ENCODE data around the gene ZNF438. TPM values are rescaled to one million over a fixed set of nuclear protein-coding genes. Genes with fewer than 3 reads are reported as not detected.

ZNF438 gene
- 6.8 TPM for total RNA-seq

GRCh38 chr10:31031558-31032257 is at the start of gene ZNF438:
ZNF438 (minus strand) TSS chr10:31031865; CDS start chr10:30877034, 154,831 bp downstream.
- H3K4me3 ChIP-seq (ENCODE audit: low read length in 3 of 3), result peak within 1 kb of the TSS; percentile 79 to 89 (median 83)
- H3K4me1 ChIP-seq (ENCODE audit: control insufficient read depth in 3 of 3, insufficient read depth in 3 of 3, low read length in 3 of 3), result peaks cover 23 to 38% (median 37%) of the 10 kb centered on the region in 3 donors
- H3K9ac ChIP-seq (ENCODE audit: low read depth in 1 of 3, low read length in 3 of 3), result peak within 1 kb of the TSS; percentile 83 to 92 (median 91)
- H3K27ac ChIP-seq (ENCODE audit: low read depth, low read length), result peak within 1 kb of the TSS; percentile 97
- H3K27me3 ChIP-seq (ENCODE audit: control insufficient read depth in 3 of 3, insufficient read depth in 3 of 3, low read length in 3 of 3), result no peaks in the 10 kb centered on the region
- H3K9me3 ChIP-seq (ENCODE audit: control insufficient read depth in 3 of 3, low read length in 3 of 3), result no peaks in the 10 kb centered on the region
- H3K36me3 ChIP-seq (ENCODE audit: control insufficient read depth in 3 of 3, insufficient read depth in 3 of 3, low read length in 3 of 3), result no peaks in the 10 kb centered on the region

GRCh38 chr10:31076610-31076988 is 44.9 kb upstream of the ZNF438 start:
- Histone ChIP-seq H3K36me3 (ENCODE audit: control insufficient read depth in 3 of 3, insufficient read depth in 3 of 3, low read length in 3 of 3) (no peaks in the 10 kb centered on the region), H3K4me1 (ENCODE audit: control insufficient read depth in 3 of 3, insufficient read depth in 3 of 3, low read length in 3 of 3) (peaks cover 0 to 7% (median 0%) of the 10 kb centered on the region in 3 donors), H3K27me3 (ENCODE audit: control insufficient read depth in 3 of 3, insufficient read depth in 3 of 3, low read length in 3 of 3) (no peaks in the 10 kb centered on the region), H3K9me3 (ENCODE audit: control insufficient read depth in 3 of 3, low read length in 3 of 3) (no peaks in the 10 kb centered on the region), H3K27ac (ENCODE audit: low read depth, low read length) (no peak overlapping the region), H3K9ac (ENCODE audit: low read depth in 1 of 3, low read length in 3 of 3) (no peak overlapping the region), H3K4me3 (ENCODE audit: low read length in 3 of 3) (no peak overlapping the region)

GRCh38 chr10:31075881-31076609 is 44.4 kb upstream of the ZNF438 start:
- Histone ChIP-seq H3K4me3 (ENCODE audit: low read length in 3 of 3) (no peak overlapping the region), H3K27ac (ENCODE audit: low read depth, low read length) (no peak overlapping the region), H3K4me1 (ENCODE audit: control insufficient read depth in 3 of 3, insufficient read depth in 3 of 3, low read length in 3 of 3) (peaks cover 0 to 9% (median under 1%) of the 10 kb centered on the region in 3 donors), H3K27me3 (ENCODE audit: control insufficient read depth in 3 of 3, insufficient read depth in 3 of 3, low read length in 3 of 3) (no peaks in the 10 kb centered on the region), H3K9ac (ENCODE audit: low read depth in 1 of 3, low read length in 3 of 3) (no peak overlapping the region), H3K9me3 (ENCODE audit: control insufficient read depth in 3 of 3, low read length in 3 of 3) (no peaks in the 10 kb centered on the region), H3K36me3 (ENCODE audit: control insufficient read depth in 3 of 3, insufficient read depth in 3 of 3, low read length in 3 of 3) (no peaks in the 10 kb centered on the region)

- Histone ChIP-seq H3K4me3 (ENCODE audit: low read length in 3 of 3) (no peak overlapping the region), H3K9ac (ENCODE audit: low read depth in 1 of 3, low read length in 3 of 3) (no peak overlapping the region), H3K9me3 (ENCODE audit: control insufficient read depth in 3 of 3, low read length in 3 of 3) (no peaks in the 10 kb centered on the region), H3K4me1 (ENCODE audit: control insufficient read depth in 3 of 3, insufficient read depth in 3 of 3, low read length in 3 of 3) (peaks cover 0 to 13% (median 4%) of the 10 kb centered on the region in 3 donors), H3K27me3 (ENCODE audit: control insufficient read depth in 3 of 3, insufficient read depth in 3 of 3, low read length in 3 of 3) (no peaks in the 10 kb centered on the region), H3K27ac (ENCODE audit: low read depth, low read length) (no peak overlapping the region), H3K36me3 (ENCODE audit: control insufficient read depth in 3 of 3, insufficient read depth in 3 of 3, low read length in 3 of 3) (no peaks in the 10 kb centered on the region)
These were observed 43.8 kb upstream of the ZNF438 start for GRCh38 chr10:31075434-31075833.

- Histone ChIP-seq H3K9me3 (ENCODE audit: control insufficient read depth in 3 of 3, low read length in 3 of 3) (no peaks in the 10 kb centered on the region), H3K36me3 (ENCODE audit: control insufficient read depth in 3 of 3, insufficient read depth in 3 of 3, low read length in 3 of 3) (no peaks in the 10 kb centered on the region), H3K9ac (ENCODE audit: low read depth in 1 of 3, low read length in 3 of 3) (no peak overlapping the region), H3K4me1 (ENCODE audit: control insufficient read depth in 3 of 3, insufficient read depth in 3 of 3, low read length in 3 of 3) (peaks cover 0 to 18% (median 4%) of the 10 kb centered on the region in 3 donors), H3K4me3 (ENCODE audit: low read length in 3 of 3) (no peak overlapping the region), H3K27ac (ENCODE audit: low read depth, low read length) (no peak overlapping the region), H3K27me3 (ENCODE audit: control insufficient read depth in 3 of 3, insufficient read depth in 3 of 3, low read length in 3 of 3) (no peaks in the 10 kb centered on the region)
These were observed 43.0 kb upstream of the ZNF438 start for GRCh38 chr10:31074722-31075086.

GRCh38 chr10:31073996-31074721 is 42.5 kb upstream of the ZNF438 start:
- Histone ChIP-seq H3K4me1 (ENCODE audit: control insufficient read depth in 3 of 3, insufficient read depth in 3 of 3, low read length in 3 of 3) (peaks cover 0 to 20% (median 4%) of the 10 kb centered on the region in 3 donors), H3K4me3 (ENCODE audit: low read length in 3 of 3) (no peak overlapping the region), H3K27me3 (ENCODE audit: control insufficient read depth in 3 of 3, insufficient read depth in 3 of 3, low read length in 3 of 3) (no peaks in the 10 kb centered on the region), H3K36me3 (ENCODE audit: control insufficient read depth in 3 of 3, insufficient read depth in 3 of 3, low read length in 3 of 3) (no peaks in the 10 kb centered on the region), H3K27ac (ENCODE audit: low read depth, low read length) (no peak overlapping the region), H3K9me3 (ENCODE audit: control insufficient read depth in 3 of 3, low read length in 3 of 3) (no peaks in the 10 kb centered on the region), H3K9ac (ENCODE audit: low read depth in 1 of 3, low read length in 3 of 3) (no peak overlapping the region)

GRCh38 chr10:31073211-31073610 is 41.5 kb upstream of the ZNF438 start:
- Histone ChIP-seq H3K27ac (ENCODE audit: low read depth, low read length) (no peak overlapping the region), H3K9me3 (ENCODE audit: control insufficient read depth in 3 of 3, low read length in 3 of 3) (no peaks in the 10 kb centered on the region), H3K27me3 (ENCODE audit: control insufficient read depth in 3 of 3, insufficient read depth in 3 of 3, low read length in 3 of 3) (peaks cover 0 to 2% (median 2%) of the 10 kb centered on the region in 3 donors), H3K9ac (ENCODE audit: low read depth in 1 of 3, low read length in 3 of 3) (no peak overlapping the region), H3K36me3 (ENCODE audit: control insufficient read depth in 3 of 3, insufficient read depth in 3 of 3, low read length in 3 of 3) (no peaks in the 10 kb centered on the region), H3K4me1 (ENCODE audit: control insufficient read depth in 3 of 3, insufficient read depth in 3 of 3, low read length in 3 of 3) (peaks cover 0 to 20% (median 4%) of the 10 kb centered on the region in 3 donors), H3K4me3 (ENCODE audit: low read length in 3 of 3) (no peak overlapping the region)

- H3K9ac ChIP-seq (ENCODE audit: low read depth in 1 of 3, low read length in 3 of 3), result no peak overlapping the region
- peaks cover 0 to 20% (median 4%) of the 10 kb centered on the region in 3 donors for H3K4me1 ChIP-seq (ENCODE audit: control insufficient read depth in 3 of 3, insufficient read depth in 3 of 3, low read length in 3 of 3)
These were observed 40.8 kb upstream of the ZNF438 start for GRCh38 chr10:31072451-31072850.

GRCh38 chr10:31071232-31072005 is 39.8 kb upstream of the ZNF438 start:
- no peak overlapping the region for H3K4me3 ChIP-seq (ENCODE audit: low read length in 3 of 3)
- H3K9ac ChIP-seq (ENCODE audit: low read depth in 1 of 3, low read length in 3 of 3), result no peak overlapping the region
- peaks cover 0 to 2% (median 2%) of the 10 kb centered on the region in 3 donors for H3K27me3 ChIP-seq (ENCODE audit: control insufficient read depth in 3 of 3, insufficient read depth in 3 of 3, low read length in 3 of 3)
- H3K27ac ChIP-seq (ENCODE audit: low read depth, low read length), result no peak overlapping the region
- H3K4me1 ChIP-seq (ENCODE audit: control insufficient read depth in 3 of 3, insufficient read depth in 3 of 3, low read length in 3 of 3), result peaks cover 0 to 20% (median 4%) of the 10 kb centered on the region in 3 donors
- no peaks in the 10 kb centered on the region for H3K36me3 ChIP-seq (ENCODE audit: control insufficient read depth in 3 of 3, insufficient read depth in 3 of 3, low read length in 3 of 3)
- H3K9me3 ChIP-seq (ENCODE audit: control insufficient read depth in 3 of 3, low read length in 3 of 3), result no peaks in the 10 kb centered on the region

More at GRCh38 chr10:31072451-31072850, 40.8 kb upstream of the ZNF438 start:
- H3K4me3 ChIP-seq (ENCODE audit: low read length in 3 of 3), result no peak overlapping the region
- H3K9me3 ChIP-seq (ENCODE audit: control insufficient read depth in 3 of 3, low read length in 3 of 3), result no peaks in the 10 kb centered on the region
- peaks cover 0 to 2% (median 2%) of the 10 kb centered on the region in 3 donors for H3K27me3 ChIP-seq (ENCODE audit: control insufficient read depth in 3 of 3, insufficient read depth in 3 of 3, low read length in 3 of 3)
- peak overlapping the region; percentile 32 for H3K27ac ChIP-seq (ENCODE audit: low read depth, low read length)
- no peaks in the 10 kb centered on the region for H3K36me3 ChIP-seq (ENCODE audit: control insufficient read depth in 3 of 3, insufficient read depth in 3 of 3, low read length in 3 of 3)

Measured in skeletal muscle tissue (tissue), 4 donors.